Measurements from ENCODE around the gene SEMA3A.
"Not testable (repeated sequence)": the region's sequence is repeated elsewhere in the genome, so short reads cannot be mapped to it uniquely, and the experiment has no call there.

The SEMA3A gene

DNA sequence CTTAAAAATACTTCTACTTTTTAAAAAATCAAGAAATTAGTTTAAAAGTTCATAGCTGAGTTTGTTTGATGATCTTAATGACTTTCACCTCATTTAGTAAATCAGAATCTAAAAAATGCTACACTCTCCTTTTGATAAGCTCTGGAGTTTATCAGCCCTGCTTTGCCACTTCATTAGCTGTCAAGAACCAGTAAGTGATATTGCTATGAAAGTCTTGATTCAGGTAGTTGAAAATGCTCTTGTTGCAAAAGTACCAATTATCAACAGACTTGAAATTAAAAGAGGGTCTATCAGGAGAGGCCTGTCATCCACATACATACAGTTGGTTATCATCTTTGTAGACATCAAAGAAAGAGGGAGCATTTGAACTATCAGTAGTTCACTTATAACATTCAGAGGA lies 41.6 kb downstream of the SEMA3A start:
- no peak for DNase-seq

DNA sequence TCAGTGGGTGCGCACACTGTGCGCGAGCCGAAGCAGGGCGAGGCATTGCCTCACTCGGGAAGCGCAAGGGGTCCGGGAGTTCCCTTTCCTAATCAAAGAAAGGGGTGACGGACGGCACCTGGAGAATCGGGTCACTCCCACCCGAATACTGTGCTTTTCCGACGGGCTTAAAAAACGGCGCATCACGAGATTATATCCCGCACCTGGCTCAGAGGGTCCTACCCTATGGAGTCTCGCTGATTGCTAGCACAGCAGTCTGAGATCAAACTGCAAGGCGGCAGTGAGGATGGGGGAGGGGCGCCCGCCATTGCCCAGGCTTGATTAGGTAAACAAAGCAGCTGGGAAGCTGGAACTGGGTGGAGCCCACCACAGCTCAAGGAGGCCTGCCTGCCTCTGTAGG lies 44.2 kb downstream of the SEMA3A start:
- not testable (repeated sequence) for DNase-seq

- DNase-seq: no peak
Observed at GRCh38 chr7:84149573-84149972, 45.0 kb downstream of the SEMA3A start.

DNA sequence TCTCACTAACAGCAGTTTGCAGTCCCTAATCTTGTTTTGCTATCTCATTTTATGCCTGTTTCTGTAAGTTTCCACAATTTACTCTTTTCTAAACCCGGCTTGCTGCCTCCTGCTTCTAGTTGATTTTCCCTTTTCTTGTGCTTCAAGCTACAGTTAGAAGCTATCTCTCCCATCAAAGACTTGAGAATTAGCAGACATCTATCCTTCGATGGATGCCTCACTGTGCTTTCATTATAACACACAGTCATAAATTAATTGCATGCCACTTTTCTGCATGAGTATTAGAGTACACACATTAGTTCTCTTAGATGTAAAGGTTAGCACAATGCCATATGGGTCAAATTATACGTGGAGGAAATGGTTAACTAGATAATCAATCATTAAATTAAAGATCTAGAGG lies 48.7 kb downstream of the SEMA3A start:
- no peak for DNase-seq

DNA sequence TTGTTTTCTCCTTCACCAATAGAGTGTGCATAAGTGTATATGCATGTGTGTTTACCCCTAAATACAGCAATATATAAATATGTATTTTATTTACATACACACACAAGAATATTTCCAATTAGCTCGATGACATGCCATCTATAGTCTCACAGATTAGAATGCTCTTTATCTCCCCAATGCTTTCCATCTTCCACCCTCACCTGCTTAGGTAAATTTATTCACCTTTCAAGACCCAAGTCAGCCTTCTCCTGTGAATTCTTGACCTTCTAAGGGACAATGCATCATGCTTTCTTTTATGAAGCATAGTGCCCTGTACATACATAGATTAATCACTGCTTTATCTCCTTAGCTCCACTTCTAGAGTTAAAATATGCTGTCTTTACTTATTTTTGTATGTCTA lies 49.7 kb downstream of the SEMA3A start:
- DNase-seq: no peak

DNA sequence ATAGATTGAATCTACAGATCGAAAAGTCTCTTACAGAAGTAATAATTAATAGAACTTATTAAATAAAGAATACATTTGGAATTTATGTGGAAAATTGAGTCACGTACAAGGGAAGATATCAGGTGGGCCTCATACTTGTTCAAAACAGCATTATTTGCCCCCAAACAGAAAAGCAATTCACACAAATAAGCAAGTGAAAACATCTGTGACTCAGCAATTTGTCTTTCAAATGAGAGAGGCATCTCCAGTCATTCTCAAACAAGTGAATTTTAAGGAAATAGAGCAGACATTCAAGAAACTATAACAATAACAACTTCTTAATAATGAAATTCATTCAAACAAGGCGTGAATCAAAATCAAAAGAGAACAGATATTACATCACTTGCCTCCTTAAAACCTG lies 50.1 kb downstream of the SEMA3A start:
- no peak for DNase-seq

- DNase-seq: no peak
Observed at GRCh38 chr7:84142726-84143125, 51.9 kb downstream of the SEMA3A start.

- DNase-seq: no peak
Observed at GRCh38 chr7:84139986-84140729, 54.4 kb downstream of the SEMA3A start.

DNA sequence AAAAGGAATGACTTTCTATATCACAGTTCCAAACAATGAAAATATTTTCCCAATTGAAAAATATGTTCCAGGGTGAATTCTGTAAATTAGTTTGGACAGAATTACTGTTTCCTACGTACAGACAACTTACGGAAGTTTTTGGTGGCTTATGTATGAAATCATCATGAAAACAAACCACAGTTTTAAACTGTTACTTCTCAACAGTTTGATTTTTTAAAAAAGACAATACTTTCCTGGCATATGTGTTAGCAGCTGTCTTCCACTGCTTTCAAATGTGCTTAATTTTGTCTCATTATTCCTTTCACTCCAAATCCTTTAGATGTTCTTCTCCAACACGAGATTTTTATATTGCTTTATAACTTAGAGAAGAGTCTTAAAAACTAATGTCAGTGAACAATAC lies 56.2 kb downstream of the SEMA3A start:
- no peak for DNase-seq

DNA sequence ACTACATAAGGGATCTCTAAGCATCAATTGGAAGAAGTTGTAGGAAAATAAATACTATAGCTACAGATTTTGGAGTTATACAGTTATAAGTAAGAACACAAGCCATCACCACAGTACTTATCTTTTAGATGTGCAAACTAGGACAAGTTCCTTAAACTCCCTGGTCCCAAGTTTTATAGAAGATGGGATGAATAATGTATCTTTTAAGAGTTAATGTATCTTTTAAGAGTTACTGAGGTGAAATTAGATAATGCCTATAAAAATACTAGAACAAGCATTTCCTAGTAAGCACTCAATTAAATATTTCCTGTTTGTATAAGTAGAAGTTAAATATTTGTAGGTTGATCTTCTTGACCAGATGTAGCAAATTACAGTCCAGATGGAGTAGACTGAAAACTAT lies 56.8 kb downstream of the SEMA3A start:
- no peak for DNase-seq

DNA sequence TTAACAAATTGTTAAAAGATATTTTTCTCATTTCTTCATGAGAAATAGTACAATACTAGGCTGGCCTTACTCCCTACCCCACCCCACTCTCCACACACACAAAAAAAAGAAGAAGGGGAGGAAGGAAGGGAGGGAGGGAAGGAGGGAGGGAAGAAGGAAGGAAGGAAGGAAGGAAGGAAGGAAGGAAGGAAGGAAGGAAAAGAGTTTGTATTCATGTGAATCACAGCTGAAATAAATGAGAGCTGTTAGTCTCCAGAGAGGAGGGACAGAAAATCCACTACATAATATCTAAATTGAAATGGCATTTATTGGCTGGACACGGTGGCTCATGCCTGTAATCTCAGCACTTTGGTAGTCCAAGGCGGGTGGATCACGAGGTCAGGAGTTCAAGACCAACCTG lies 57.8 kb downstream of the SEMA3A start:
- DNase-seq: no peak

DNA sequence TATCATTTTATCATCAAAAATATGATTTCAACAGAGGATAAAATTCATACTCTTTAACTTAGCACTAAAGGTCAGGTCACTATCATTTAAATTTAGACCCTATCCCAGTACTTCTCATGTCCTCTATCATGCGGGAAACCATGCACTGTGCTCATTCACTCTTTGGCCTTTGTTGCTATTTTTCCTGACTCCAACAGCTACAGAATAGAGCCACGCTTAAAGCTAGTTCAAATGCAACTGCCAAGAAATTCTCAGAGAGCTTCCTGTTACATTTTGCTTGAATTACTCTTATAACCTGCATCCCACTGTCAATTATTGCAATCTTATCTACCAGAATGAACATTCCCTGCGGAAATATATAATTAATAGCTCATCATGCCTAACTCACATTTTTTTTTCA lies 58.3 kb downstream of the SEMA3A start:
- no peak for DNase-seq

DNA sequence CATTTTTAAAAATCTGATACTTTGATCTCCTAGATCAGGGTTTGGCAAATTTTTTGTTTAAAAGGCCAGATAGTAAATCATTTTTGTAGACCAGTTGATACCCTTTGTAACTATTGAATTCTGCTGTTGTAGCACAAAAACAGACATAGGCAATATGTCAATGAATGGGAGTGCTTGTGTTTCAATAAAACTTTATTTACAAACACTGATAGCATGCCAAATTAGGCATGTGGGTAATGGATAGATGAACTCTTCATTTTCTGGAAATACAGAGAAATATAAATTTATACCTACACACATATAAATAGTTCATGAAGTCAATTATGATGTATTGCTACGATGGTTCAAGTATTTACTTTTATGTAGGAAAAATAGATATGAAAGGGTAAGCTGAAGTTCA lies 60.4 kb downstream of the SEMA3A start:
- no peak for DNase-seq

DNA sequence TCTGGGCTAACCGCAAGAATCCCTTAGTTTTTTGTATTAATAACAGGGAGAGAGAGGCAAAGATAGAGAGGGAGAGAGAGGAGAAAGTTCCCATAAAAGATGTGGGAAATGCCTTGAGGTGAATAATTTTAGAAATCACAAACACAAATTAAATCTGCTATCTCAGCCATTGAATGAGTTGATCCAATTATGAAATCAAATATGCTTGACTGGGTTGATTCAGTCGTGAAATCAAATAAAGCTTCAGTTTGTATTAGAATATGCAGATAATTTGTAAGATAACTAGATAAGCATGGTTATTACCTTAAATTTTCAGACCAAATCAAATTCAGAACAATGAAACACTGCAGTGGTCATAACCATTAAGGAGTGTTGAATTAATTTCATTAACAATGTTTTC lies 68.9 kb downstream of the SEMA3A start:
- no peak for DNase-seq

GRCh38 chr7:84123965-84124547 lies 70.5 kb downstream of the SEMA3A start:
- no peak for DNase-seq

GRCh38 chr7:84122582-84123360 lies 71.8 kb downstream of the SEMA3A start:
- no peak for DNase-seq

- no peak for DNase-seq
Observed at GRCh38 chr7:84117304-84117703, 77.3 kb downstream of the SEMA3A start.

DNA sequence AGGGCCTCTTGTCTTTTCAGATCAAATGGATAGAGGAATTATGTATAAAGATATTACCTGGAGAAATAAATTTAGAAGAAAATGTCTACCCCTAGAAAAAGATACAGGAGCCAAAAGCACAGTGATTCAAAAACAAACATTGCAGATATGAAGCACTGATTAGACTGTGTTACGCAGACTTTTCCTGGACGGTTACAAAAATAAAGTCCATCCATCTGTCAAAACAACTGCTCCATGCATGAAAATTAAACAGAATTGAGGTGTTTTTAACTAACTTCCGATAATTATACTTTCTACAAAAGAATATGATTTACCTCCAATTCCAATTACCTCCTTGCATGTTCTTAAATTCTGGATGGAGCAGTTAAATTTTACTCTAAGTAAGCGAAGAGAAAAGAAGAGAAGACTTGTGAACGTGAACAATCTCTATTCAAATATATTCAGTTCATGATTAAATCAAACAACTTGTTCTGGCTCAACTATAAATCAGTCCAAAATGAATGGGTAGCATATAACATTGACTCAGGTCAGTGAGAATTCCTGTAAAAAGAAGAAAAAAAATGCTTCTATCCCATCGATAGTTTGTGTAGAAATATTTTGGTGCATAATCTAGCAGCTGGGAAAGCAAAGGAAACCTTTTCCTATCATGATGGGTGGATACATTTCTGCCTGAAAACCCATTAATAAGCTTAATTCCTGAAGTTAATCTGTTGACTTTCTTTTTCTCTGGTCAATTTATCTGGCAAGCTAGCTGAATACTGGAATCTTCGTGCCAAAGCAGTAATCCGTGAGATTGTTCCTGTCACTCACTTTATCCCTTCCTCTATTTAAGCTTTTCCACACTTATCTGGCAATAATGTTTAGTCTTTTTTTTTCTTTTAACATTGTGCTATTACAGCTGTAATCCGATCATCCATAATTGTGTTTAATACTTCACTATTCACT lies 80.4 kb downstream of the SEMA3A start:
- DNase-seq: no peak

GRCh38 chr7:84113286-84113685 lies 81.3 kb downstream of the SEMA3A start:
- DNase-seq: no peak

DNA sequence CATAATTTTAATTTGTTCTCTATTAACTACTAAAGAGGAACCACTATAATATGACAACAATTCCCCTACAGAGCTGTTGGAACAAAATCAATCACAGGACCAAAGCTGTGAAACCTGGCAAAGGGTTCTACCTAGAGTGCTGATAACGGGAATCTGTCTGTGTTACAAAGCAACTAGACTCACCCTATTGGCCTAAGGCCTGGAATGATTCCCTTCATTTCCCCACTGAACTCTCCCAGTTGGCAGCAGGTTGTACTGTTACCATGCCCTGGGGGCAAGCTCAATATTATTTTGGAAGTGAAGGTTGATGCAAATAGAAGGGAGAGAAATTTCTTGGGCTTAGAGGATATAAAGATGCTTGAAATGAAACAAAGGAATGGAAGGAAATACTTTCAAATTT lies 81.8 kb downstream of the SEMA3A start:
- DNase-seq: no peak

GRCh38 chr7:84111842-84112241 lies 82.7 kb downstream of the SEMA3A start:
- no peak for DNase-seq

DNA sequence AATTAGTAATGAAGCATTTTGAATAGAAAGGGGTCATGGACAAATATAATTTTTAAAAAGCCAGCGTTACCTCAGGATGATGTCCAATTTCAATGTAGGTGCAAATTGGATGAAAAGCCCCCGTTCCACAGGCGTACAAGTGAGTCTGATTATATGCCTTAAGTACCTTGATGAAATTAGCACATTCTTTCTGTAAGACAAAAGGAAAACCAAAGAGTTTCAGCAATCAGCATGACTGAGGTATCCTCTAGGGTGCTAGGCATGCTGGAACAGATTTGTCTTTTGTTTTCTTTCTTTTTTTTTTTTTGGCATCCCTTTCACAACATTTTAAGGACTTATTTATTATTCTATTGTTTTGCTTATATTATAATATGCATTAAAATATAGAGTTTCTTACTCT lies 84.2 kb downstream of the SEMA3A start:
- DNase-seq: no peak

- no peak for DNase-seq
Observed at GRCh38 chr7:84108787-84109186, 85.8 kb downstream of the SEMA3A start.
